ENCODE results near the gene KRTAP20-4. TPM values are rescaled to one million over a fixed set of nuclear protein-coding genes. Genes with fewer than 3 reads are reported as not detected.

KRTAP20-4 gene
- total RNA-seq, 2 experiments from 2014 or later: not detected

DNA sequence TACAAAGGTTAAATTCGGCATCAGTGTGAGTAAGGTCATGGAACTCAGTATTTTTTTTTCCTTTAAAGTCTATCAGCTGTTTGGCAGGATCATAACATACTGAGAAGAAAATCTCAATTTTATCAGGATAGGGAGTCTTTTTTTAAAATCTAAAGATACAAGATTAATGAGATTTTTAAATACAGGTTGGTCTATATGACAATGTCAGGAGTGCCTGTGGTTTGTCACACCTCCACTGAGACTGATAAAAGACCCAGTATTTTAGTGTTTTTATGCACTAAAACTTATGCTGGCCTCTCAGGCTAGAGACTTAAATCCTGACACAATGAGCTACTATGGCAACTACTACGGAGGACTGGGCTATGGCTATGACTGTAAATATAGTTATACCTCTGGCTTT lies 22.1 kb downstream of the KRTAP20-4 start, which contains the start of gene KRTAP20-3:
Gene KRTAP20-3, plus strand, starts transcription at position 301 of the 400 bp plus-strand sequence.
- Histone ChIP-seq H3K4me1 (ENCODE audit: insufficient read depth, low read length) (no peaks in the 10 kb centered on the region), H3K27ac (ENCODE audit: low read depth in 1 of 2, low read length in 2 of 2) (no peak within 1 kb of the TSS), H3K36me3 (ENCODE audit: insufficient read depth, low read length) (no peaks in the 10 kb centered on the region), H3K9me3 (ENCODE audit: control insufficient read depth in 1 of 2, insufficient read depth in 1 of 2, low read length in 2 of 2) (peaks cover 0 to 4% of the 10 kb centered on the region in 2 experiments), H3K4me3 (ENCODE audit: low read length) (no peak within 1 kb of the TSS), H3K27me3 (ENCODE audit: control insufficient read depth in 1 of 2, insufficient read depth in 2 of 2, low read length in 2 of 2) (no peaks in the 10 kb centered on the region)
- H3K4me1 Mint-ChIP-seq (ENCODE audit: low read depth): no peaks in the 10 kb centered on the region
- TF ChIP-seq, protein P1, sequence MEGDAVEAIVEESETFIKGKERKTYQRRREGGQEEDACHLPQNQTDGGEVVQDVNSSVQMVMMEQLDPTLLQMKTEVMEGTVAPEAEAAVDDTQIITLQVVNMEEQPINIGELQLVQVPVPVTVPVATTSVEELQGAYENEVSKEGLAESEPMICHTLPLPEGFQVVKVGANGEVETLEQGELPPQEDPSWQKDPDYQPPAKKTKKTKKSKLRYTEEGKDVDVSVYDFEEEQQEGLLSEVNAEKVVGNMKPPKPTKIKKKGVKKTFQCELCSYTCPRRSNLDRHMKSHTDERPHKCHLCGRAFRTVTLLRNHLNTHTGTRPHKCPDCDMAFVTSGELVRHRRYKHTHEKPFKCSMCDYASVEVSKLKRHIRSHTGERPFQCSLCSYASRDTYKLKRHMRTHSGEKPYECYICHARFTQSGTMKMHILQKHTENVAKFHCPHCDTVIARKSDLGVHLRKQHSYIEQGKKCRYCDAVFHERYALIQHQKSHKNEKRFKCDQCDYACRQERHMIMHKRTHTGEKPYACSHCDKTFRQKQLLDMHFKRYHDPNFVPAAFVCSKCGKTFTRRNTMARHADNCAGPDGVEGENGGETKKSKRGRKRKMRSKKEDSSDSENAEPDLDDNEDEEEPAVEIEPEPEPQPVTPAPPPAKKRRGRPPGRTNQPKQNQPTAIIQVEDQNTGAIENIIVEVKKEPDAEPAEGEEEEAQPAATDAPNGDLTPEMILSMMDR (IDR thresholded peaks at IDR 0.05): no peak
- H3K27me3 Mint-ChIP-seq: no peaks in the 10 kb centered on the region
- DNase-seq (no peak), ATAC-seq (ENCODE audit: poor library complexity) (no peak)
- peaks cover 7% of the 10 kb centered on the region for H3K9me3 Mint-ChIP-seq
- CTCF ChIA-PET: no interaction called here
- no peaks in the 10 kb centered on the region for H3K36me3 Mint-ChIP-seq (ENCODE audit: low read depth)
- no peak within 1 kb of the TSS for H3K4me3 Mint-ChIP-seq
- POLR2A ChIA-PET: no interaction called here
- intact Hi-C loops (cut with DNase I, micrococcal nuclease): no loop called here
- H3K27ac Mint-ChIP-seq: no peak within 1 kb of the TSS

DNA sequence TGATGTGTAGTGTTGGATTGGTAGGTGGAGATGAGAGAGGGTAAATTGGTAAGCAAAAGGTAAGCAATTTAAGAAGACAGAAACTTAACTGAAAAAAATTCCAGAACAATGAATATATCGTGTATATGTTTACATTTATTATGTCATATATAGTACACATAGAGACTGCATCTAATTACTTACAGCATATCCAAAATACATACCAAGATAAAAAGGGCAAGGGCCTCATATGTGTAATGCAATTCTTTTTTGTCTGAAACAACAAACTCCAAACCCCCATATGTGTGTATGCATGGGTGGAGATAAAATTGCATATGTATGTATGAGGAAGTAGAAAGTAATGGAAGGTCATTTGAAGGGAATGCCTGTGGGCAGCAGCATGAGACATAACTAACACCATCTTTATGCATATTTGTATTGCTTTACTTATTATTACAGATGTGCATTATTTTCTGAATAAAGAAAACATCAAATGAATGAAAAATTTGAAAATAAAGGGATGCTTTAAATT lies 26.5 kb downstream of the KRTAP20-4 start:
- Histone ChIP-seq H3K27me3 (ENCODE audit: control insufficient read depth in 1 of 2, insufficient read depth in 2 of 2, low read length in 2 of 2) (no peaks in the 10 kb centered on the region), H3K4me1 (ENCODE audit: insufficient read depth, low read length) (no peaks in the 10 kb centered on the region), H3K4me3 (ENCODE audit: low read length) (no peak overlapping the region), H3K27ac (ENCODE audit: low read depth in 1 of 2, low read length in 2 of 2) (no peak overlapping the region), H3K36me3 (ENCODE audit: insufficient read depth, low read length) (no peaks in the 10 kb centered on the region), H3K9me3 (ENCODE audit: control insufficient read depth in 1 of 2, insufficient read depth in 1 of 2, low read length in 2 of 2) (peaks cover 0 to 4% of the 10 kb centered on the region in 2 experiments)
- CTCF ChIA-PET: no interaction called here
- Mint-ChIP-seq H3K27ac (no peak overlapping the region), H3K27me3 (no peaks in the 10 kb centered on the region), H3K9me3 (peaks cover 4% of the 10 kb centered on the region), H3K4me1 (ENCODE audit: low read depth) (no peaks in the 10 kb centered on the region), H3K4me3 (no peak overlapping the region), H3K36me3 (ENCODE audit: low read depth) (no peaks in the 10 kb centered on the region)
- TF ChIP-seq, protein P1 (IDR thresholded peaks at IDR 0.05): no peak
- POLR2A ChIA-PET: no interaction called here
- ATAC-seq (ENCODE audit: poor library complexity) (no peak), DNase-seq (no peak)
- intact Hi-C loops (cut with DNase I, micrococcal nuclease): no loop called here

DNA sequence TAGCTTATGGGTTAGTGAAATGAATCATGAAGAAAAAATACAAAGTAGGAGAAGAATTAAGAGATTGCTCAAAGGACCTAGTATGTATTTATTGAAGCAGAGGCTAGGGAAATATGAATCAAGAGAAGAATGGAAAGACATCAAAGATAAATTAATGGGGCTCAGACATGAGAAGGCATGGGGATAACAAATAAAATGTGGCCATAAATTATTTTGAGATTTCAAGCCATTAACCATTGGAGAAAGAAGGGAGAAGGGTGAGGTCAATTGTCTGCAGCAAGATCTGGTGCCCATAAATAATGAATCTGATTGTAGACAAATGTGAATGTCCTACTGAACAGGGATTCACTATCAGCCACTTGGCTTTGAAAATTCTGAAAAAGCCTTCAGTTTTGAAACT lies 32.5 kb downstream of the KRTAP20-4 start:
- Mint-ChIP-seq H3K36me3 (ENCODE audit: low read depth) (no peaks in the 10 kb centered on the region), H3K27me3 (no peaks in the 10 kb centered on the region), H3K9me3 (no peaks in the 10 kb centered on the region), H3K27ac (no peak overlapping the region), H3K4me3 (no peak overlapping the region), H3K4me1 (ENCODE audit: low read depth) (no peaks in the 10 kb centered on the region)
- H3K36me3 ChIP-seq (ENCODE audit: insufficient read depth, low read length): no peaks in the 10 kb centered on the region
- no peak for ATAC-seq (ENCODE audit: poor library complexity)
- H3K27me3 ChIP-seq (ENCODE audit: control insufficient read depth in 1 of 2, insufficient read depth in 2 of 2, low read length in 2 of 2): no peaks in the 10 kb centered on the region
- ChIA-PET POLR2A (no interaction called here), CTCF (no interaction called here)
- intact Hi-C loops (cut with DNase I, micrococcal nuclease): no loop called here
- no peak for DNase-seq
- TF ChIP-seq, protein P1 (IDR thresholded peaks at IDR 0.05): no peak
- no peaks in the 10 kb centered on the region for H3K4me1 ChIP-seq (ENCODE audit: insufficient read depth, low read length)
- no peak overlapping the region for H3K4me3 ChIP-seq (ENCODE audit: low read length)
- no peak overlapping the region for H3K27ac ChIP-seq (ENCODE audit: low read depth in 1 of 2, low read length in 2 of 2)
- H3K9me3 ChIP-seq (ENCODE audit: control insufficient read depth in 1 of 2, insufficient read depth in 1 of 2, low read length in 2 of 2): no peaks in the 10 kb centered on the region
